Skin of body (tissue), 2 donors: ENCODE data around the gene ABCC2. TPM values are rescaled to one million over a fixed set of nuclear protein-coding genes. Genes with fewer than 3 reads are reported as not detected.
"Not testable (repeated sequence)": the region's sequence is repeated elsewhere in the genome, so short reads cannot be mapped to it uniquely, and the experiment has no call there.

ENCODE experiments used
- DNase-seq: peaks from one replicate; lab custom pipeline; 2025; lab: John Stamatoyannopoulos, UW
- total RNA-seq: library from RNA; depleted of rRNA; stranded (reverse); fragments of >200 nt; gene quantifications from one replicate; pipeline ENCODE4 v1.2.3, GENCODE V29; 2014

The ABCC2 gene
- total RNA-seq, 1 donor from 2014 or later, result 2.1 TPM

DNA sequence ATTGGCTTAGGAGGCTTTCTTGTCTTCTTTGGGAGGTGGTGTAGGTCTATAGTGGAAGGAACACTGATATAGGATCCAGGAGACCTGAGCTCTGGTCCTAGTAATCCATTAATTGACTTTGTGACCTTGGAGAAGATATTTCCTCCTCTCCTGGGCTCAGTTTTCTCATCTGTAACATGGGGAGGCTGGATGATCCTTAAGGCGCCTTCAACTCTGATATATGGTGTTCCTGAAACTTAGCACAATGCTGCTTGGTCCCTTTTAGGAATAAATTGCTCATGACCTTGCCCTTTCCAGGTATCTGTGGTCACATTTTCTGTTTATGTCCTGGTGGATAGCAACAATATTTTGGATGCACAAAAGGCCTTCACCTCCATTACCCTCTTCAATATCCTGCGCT is 25.3 kb downstream of the ABCC2 start:
- no peak for DNase-seq

DNA sequence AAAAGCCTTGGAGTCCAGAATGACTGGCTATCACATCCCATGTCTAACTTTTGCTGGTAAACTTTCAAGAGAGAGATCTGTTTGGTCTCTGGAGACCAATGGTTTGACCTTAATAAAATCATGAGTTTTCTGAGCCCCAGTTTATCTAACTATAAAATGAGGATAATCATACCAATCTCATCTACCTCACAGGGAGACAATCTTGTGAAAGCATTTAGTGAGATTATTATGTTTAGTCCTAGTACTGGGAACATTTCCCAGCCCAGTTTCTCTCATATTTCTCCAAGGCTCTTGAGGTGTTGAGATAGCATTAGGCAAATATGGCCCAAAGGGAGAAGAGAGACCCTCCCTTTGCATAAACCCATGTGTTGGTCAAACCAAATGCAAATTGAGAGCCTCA is 25.8 kb downstream of the ABCC2 start:
- DNase-seq, result no peak

DNA sequence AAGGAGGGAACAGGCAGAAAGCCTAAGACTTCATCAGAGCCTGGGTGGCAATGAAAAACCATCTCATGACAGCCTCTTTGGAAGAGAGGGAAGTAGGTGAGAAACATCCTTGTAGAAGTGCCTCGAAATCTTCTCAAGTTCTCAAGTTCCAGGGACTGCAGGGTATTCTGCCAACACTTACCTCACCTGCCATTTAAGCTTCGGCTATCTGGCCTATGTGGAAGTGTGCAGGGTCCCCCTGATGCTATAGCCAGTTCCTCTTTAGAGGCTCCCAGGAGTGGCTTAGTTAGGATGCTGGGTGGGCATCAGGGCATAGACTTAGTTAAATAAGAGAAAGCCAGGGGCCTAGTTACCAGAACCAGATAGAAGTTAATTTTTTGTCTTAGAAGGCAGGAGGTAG is 27.0 kb downstream of the ABCC2 start:
- DNase-seq, result no peak

DNA sequence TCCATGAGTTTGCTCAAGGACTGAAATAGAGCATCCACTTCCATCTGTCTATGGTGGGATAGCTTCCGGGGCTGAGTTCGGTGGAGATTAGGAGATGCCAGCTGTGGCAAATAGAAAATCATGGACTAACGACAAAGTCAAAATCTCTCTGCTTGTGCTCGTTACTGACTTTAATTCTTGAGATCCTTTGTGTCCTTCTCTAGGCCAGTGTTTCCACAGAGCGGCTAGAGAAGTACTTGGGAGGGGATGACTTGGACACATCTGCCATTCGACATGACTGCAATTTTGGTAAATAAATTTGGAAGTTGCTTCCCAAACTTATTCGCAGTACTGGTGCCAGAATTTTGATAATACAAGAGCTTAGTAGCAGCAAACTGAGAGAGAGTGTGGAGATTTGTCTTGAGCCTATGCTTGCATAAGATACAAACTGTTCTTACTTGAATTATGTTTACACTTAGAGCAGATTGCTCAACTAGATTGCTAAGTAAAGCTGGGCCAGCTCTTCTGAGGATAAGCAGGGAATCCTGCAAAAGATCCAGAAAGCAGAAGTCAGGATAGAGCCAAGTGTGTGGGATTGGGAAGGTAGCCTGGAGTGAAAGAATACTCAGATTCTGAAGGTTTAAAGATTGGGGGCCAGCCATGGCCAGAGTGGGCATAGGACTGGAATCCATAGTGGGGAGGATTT is 27.6 kb downstream of the ABCC2 start:
- no peak for DNase-seq

DNA sequence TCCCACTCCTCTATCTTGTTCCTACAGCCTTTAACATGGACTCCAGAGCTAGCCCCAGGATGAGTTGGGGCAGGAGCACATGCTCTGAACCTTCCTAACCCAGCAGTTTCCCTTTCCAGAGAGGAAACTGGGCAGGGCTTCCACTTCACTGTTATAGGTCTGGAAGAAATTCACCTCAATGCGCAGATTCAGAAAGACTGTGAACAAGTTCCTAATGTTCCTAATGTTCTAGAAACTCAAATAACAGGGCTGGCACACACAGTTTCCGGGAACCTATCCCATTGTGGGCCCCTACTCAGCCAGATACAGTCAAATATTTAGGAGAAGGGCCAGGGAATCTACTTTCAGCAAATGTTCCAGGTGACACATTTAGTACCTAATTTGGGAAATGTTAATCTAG is 29.7 kb downstream of the ABCC2 start:
- DNase-seq, result no peak

DNA sequence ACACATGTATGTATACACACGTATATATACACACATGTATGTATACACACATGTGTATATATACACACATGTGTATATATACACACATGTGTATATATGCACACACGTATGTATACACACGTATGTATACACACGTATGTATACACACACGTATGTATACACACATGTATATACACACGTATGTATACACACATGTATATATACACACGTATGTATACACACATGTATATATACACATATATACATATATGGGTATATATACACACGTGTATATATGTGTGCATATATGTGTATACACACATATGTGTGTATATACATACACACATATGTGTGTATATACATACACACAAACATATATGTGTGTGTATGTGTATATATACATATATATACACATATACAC is 31.7 kb downstream of the ABCC2 start:
- no peak for DNase-seq

DNA sequence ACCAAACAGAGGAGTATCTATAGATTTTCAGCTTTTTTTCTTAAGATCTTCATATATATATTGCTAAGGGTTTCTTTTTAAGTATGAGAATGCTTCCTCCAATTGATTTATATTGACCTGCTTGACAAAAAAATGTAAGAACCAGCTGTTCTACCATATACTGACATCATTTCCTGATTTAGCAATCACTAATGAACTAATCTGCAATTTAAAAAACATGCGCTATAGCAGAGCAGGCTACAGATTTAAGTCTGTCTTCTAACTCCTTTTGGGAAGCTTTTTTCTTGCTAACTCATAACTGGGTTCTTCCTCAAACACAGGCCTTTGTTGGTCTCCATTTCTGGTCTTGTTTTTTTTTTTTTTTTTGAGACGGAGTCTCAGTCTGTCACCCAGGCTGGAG is 33.2 kb downstream of the ABCC2 start:
- DNase-seq, result no peak

DNA sequence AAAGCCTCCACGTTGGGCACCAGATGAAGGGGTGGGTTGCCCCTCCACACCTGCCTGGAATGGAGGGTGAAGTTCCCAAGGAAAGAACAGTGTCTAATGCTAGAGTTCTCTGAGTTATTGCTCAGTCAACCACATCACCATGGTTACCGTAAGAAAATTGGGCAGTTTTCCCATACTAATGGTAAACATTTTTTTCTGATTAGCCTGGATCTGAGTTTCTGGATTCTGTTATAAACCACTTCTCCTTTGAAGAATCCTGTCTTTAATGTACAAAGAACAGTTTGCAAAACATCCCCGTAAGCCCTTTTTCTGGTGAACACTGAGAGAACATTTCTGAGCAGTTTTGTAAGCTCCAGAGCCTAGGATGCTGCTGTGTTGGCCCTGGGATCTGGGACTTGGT is 45.5 kb downstream of the ABCC2 start:
- DNase-seq, result no peak

DNA sequence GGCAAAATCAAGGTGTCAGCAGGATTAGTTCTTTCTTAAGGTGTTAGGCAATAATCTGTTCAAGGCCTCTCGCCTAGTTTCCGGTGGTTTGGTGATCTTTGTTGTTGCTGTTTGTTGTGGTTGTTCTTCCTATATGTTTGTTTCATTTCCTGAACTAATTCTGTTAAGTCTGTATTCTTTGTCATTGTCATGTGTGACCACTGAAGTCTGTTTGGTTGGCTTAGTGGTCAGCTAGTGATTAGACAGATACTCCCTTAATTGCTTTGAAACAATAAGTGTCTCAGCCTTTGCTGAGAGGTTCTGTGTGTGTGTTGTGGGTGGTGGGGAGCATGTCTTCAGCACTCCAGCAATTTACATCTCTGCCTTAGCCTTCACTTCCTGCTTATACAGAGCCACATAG is 46.0 kb downstream of the ABCC2 start:
- no peak for DNase-seq

DNA sequence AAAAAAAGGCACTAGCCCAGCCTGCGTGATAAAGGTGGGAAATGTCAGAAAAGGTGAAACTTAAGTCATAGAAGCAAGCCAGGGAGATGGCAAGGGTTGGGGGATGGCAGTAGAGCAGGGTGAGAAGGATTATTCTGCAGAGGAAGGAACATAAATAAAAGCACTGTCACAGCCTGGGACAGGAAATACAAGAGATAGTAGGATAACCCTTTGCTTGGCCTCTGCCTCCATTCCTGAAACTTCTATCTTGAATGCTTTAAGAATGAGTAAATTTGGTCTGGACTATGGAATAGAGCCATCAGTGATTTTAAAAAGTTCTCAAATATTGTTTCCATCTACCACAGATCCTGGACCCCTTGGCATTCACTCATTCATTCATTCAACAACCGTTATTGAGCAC is 50.0 kb downstream of the ABCC2 start:
- DNase-seq, result no peak

DNA sequence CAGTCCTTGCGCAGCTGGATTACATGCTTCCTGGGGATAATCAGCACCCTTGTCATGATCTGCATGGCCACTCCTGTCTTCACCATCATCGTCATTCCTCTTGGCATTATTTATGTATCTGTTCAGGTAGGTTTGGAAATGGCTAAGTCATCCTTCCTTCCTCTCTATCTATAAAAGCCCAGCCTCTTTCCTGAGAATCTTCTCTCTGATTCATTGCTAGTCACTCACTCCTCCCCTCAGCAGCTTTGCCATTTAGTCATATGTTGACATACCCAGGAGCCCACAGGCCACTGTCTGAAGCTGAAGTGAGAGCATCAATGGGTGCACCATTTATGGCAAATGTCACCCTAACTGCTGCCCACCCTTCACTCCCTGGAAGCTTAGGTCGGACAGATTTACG is 52.0 kb downstream of the ABCC2 start:
- DNase-seq, result no peak

DNA sequence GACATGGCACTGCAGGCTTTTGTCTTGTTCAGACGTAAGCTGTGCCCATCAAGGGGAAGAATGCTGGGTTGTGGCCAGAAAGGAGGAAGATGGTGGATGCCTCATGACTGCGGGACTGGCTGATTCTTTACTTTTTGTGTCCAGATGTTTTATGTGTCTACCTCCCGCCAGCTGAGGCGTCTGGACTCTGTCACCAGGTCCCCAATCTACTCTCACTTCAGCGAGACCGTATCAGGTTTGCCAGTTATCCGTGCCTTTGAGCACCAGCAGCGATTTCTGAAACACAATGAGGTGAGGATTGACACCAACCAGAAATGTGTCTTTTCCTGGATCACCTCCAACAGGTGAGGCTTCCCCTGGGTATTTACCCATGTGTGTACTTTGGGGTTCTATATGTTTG is 53.5 kb downstream of the ABCC2 start:
- no peak for DNase-seq

DNA sequence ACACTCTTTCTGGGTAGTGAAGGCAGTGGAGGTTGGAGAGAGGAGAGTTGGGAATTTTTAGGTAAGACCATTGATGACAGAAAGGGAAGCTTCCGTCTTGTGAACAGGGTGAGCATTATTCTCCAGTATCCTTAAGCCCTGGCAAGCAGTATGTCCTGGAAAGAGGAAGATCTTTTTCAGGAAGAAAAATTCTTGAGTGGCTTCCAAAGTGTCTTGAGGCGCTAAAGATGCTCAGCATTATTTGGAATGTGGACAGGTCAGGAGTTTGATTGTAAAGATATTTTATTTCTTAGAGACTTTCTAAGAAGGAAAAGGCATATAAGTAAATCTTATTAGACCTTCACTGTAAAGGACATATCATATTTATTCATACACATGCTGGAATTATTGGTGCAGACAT is 54.3 kb downstream of the ABCC2 start:
- no peak for DNase-seq

DNA sequence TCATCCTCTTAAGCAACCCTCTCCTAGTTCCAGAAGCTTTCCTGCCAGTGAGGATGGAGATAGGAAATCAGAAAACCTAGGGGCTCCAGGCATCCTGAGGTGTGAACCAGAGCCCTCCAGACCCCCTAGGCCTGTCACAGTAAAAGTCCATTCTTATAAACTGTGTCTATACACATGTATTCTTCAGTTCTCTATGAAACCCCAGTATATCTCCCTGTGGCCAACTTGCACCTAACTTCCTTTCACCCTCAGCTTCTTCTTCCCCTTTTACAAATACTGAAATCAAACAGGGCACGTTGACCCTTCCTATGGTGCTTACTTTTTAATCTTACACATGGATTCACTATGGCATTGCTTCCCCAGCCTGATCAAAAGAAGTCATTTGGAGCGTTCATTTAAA is 58.4 kb downstream of the ABCC2 start:
- DNase-seq, result not testable (repeated sequence)

DNA sequence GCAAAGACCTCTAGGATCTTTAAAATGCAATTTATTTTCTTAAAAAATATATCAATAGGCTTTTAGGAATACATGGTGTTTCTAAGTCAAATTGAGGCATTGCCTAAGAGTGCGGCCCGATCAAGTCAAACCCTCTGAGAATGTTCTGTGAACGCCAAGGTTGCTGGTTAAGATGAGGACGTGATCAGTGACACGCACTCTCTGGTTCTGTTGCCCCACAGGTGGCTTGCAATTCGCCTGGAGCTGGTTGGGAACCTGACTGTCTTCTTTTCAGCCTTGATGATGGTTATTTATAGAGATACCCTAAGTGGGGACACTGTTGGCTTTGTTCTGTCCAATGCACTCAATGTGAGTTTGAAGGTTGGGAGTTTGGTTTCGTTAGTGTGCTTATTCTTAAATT is 59.3 kb downstream of the ABCC2 start:
- no peak for DNase-seq

DNA sequence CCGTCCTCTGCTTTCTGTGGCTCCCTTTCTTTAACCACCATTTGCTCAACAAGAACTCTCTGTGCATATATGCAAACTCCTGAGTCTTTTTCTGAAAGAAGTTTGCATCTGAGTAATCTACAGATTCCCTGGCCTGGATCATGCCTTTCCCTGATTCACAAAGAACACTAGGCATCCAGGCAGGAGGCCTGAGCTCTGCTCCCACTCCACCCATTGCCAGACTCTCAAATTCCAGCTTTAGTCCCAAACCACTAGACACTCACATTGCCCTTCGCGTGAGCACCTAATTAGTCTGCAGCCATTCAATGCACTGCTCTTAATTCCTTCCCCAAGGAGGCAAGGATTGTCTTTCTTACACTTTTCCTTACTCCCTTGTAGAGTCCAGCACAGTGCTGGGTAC is 60.9 kb downstream of the ABCC2 start:
- DNase-seq, result no peak

DNA sequence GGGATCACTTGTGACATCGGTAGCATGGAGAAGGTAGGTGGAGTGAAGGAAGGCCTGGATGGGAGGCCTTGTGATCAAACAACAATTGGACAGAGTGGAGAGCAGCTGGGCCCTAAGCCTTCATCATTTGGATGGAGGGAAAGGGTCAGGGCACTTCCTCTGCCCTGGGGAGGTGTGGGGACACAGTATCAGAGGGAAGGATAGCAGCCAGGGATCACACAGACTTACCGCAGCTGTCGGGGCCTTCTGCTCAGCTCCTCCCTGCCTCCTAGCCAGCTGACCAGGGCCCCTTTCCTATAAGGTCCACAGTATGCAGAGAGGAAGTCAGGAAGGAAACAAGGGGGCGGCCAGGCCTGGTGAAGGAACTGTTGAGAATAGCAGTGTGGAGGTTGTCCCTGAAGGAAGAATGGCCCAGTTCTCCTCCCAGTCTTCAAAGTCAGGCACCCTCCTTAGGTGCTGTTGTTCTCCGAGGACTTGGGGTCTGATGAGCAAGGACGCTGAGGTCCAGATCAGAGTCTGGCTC is 62.1 kb downstream of the ABCC2 start:
- no peak for DNase-seq

DNA sequence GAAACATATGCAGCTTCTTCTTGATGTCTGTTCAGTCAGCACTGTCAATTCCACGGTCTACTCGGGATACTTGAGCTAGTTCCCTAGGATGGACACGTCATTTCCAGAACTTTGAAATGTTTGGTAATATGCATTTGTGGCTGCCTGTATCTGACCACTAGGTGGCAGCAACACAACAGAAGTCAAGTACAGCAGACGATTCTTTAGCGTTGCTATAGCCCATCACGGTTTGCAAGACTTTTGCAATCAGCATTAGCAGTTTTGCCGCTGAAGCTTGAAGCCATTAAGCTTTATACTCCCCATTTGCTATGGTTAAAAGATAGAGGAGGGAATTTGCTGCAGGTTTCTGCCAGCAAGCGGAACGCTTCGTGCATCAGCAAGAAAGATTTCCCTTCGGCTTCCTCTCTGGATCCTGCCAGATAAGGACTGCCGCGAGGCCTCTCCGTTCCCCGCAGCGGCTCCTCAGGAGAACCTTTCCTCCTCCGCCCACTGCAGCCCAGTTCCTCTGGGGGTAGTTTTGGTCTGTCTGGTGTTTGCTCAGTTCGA is 63.5 kb downstream of the ABCC2 start:
- peak; percentile 80 for DNase-seq

DNA sequence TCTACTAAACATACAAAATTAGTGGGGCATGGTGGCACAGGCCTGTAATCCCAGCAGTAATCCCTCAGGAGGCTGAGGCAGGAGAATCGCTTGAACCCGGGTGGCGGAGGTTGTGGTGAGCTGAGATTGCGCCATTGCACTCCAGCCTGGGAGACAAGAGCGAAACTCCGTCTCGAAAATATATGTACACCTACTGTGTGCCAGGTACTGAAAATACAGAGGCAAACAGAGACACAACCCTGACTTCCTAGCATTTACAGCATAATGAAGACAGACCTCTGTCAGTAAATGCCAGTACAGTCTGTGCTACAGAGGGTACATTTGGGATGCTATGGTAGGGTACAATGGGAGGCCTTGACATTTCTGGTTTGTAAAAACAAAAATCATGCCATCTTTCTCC is 66.6 kb downstream of the ABCC2 start:
- DNase-seq, result no peak

DNA sequence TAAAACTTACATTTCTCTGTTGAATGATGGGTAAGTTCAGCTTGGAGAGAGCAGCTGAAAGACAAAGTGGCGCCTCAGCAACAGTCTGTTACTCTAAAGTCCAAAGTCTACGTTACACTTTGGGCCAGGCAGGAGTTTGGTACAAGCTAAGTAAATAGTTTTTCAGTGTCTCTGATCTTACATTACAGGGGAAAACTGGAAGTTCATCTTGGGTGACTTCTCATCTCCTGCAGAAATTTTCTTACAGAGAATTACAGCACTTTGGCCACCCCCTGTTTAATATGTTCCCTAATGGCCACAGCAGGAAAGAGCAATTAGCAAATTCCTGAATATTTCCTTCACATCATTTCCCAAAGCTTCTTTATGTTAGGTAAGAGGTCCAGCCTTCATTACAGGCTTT is 67.1 kb downstream of the ABCC2 start:
- DNase-seq, result no peak

DNA sequence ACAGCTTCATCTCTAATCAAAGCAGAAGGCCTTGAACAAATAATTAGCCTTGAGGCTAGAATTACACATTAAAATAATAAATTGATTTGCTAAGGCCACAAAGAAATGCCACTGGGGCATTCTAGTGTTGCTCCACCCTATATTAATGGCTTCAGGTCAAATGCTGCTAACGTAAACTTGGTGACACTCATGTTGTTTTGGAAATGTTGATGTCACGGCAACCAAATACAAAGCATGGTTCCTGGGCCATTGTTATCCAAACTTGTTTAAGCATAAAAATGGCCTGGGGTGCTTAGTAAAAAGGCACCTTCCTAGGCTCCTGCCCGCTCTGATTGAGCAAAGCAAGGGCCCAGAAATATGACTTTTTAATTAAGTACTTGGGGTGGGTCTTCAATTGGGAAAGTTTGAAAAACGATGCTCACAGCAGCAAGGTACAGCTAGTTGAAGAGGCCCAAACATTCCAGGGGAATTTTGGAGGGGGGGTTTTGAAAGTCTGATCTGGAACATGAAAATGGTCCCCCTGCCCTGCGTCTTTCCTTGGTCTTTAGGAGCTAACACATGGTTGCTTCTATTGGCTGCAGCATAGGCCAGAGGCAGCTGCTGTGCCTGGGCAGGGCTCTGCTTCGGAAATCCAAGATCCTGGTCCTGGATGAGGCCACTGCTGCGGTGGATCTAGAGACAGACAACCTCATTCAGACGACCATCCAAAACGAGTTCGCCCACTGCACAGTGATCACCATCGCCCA is 67.8 kb downstream of the ABCC2 start:
- DNase-seq, result peak; percentile 21

DNA sequence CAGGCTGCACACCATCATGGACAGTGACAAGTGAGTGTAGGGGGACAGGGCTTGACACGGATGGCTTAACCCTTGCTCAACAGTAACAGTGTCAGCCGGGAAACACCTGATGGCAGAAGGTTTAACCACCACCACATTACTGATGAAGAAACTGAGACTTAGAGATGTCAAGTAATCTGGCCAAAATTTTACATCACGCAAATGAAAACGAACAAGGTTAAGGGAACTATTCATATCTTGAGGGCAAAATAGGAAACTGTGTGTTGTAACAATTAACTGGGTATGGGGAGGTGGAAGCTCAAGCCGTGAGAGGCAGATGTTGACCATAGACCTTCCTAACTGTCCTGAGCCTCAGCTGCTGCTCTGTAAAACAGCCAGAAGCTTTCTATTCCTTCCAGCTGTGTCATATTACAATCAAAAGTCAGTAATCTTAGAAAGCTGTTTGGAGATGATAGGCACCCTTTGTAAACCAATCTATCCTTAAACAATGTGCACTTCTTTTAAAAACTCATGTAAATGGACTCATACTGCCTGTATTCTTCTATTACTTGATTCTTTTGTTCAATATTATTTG is 68.4 kb downstream of the ABCC2 start:
- DNase-seq, result no peak

DNA sequence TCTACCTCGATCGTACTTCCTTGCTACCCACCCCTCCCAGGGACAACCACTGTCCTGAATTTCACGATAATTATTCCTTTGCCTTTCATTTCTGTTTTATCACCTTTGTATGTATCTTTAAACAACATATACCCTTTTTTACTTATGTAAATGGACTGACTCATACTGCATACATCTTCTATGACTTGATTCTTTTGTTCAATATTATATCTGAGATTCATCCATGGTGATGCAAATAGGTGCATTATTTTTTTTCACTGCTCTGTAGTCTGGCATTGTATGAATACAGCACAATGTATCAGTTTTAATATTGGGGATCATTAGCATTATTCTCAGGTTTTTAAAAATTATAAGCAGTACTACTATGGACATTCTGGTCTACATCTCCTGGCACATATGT is 69.4 kb downstream of the ABCC2 start:
- DNase-seq, result no peak
